G401 (cell line): ENCODE results near the gene CCSER1. TPM values are rescaled to one million over a fixed set of nuclear protein-coding genes. Genes with fewer than 3 reads are reported as not detected.
"Not testable (repeated sequence)": the region's sequence is repeated elsewhere in the genome, so short reads cannot be mapped to it uniquely, and the experiment has no call there.

ENCODE experiments used
- DNase-seq: peaks from one replicate; pipeline ENCODE4 v3.0.0-alpha.2; 2015; ENCODE audit warnings: low spot score
- in situ Hi-C: cut with HindIII; loops from 2 replicates; pipeline ENCODE4 v1.10.0; 2016; ENCODE audit warnings: low sequenced_read_pairs, mixed read lengths
- total RNA-seq: library from RNA; depleted of rRNA; stranded (reverse); fragments of >200 nt; shearing (Covaris generic); gene quantifications from 2 replicates; pipeline ENCODE4 v1.2.3, GENCODE V29; 2014

Gene CCSER1
- total RNA-seq, 1 experiment from 2014 or later: 16.9 TPM

DNA sequence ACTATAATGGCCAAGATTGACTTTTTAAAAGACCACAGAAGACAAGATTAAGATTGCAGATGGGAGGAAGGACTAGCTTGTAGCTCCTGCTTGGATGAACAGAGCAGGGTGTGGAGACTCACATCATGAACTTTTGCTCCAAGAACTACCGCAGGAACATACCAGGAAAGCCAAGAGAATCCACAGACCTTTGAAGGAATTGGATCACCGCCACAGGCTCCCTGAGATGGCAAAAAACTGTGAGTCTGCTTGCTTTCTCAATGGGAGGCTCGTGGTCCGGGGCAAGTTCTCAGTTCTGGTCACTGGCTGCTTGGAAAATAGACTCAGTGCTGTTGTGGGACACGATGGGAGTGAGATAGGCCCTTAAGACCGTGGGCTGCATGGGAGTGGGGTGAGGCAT, 276.6 kb downstream of the CCSER1 start:
- DNase-seq: no peak
- in situ Hi-C loops: no loop called here

DNA sequence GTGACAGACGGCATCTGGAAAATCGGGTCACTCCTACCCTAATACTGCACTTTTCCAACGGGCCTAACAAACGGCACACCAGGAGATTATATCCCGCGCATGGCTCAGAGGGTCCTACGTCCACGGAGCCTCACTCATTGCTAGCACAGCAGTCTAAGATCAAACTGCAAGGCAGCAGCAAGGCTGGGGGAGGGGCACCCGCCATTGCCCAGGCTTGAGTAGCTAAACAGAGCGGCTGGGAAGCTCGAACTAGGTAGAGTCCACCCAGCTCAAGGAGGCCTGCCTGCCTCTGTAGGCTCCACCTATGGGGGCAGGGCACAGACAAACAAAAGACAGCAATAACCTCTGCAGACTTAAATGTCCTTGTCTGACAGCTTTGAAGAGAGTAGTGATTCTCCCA, 280.7 kb downstream of the CCSER1 start:
- in situ Hi-C loops, DNase-seq: not testable (repeated sequence)

DNA sequence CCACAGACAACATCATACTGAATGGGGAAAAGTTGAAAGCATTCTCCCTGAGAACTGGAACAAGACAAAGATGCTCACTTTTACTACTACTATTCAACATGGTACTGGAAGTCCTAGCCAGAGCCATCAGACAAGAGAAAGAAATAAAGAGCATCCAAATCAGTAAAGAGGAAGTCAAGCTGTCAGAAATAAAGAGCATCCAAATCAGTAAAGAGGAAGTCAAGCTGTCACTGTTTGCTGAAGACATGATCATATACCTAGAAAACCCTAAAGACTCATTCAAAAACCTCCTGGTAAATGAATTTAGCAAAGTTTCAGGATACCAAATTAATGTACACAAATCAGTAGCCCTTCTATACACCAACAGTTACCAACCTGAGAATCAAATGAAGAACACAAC, 285.6 kb downstream of the CCSER1 start:
- DNase-seq, in situ Hi-C loops: not testable (repeated sequence)

DNA sequence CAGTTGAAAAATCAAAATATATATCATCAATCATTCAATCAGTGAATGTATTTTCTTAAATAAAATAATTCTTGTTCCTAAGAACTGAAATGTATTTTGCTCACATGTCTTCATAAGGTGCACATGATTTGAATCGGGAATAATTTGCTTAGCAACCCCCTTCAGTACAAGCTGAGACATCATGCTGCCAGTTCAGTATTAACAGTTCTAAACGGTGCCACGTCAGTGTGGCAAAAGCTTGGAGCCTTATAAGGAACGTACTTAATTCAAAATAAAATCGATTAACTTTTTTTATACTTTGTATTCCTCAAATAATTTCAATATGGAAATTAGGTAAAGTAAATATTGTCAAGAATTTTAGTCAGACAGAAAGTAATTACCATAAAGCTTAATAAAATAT, 287.9 kb downstream of the CCSER1 start:
- peak; percentile 57 for DNase-seq
- in situ Hi-C loops: no loop called here

DNA sequence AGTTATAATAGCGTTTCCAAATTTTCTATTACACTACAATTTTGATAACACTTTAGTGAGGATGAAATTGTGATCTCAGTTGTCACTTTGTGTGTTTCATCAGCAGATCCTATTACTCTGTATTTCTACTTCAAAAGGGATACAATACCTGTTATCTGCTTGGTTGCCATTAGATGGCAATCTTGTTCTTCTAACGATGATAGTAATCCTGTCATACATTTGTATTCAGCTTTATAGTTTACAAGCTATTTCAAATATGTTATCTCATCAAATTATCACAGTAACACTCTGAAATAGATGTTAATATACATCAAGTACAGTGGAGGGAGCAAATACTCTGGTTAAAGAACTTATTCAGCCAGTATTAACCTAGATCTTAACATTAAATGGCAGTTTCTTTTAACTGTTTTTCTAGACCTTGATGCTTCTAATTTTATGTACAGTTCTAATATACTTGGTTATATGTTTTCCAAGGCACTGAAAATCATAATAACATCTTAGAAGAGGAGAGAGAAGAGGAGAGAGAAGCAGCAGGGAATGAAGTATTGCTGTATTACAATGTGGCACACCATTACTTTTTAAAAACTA, 292.0 kb downstream of the CCSER1 start:
- peak; percentile 79 for DNase-seq
- in situ Hi-C loops: no loop called here

DNA sequence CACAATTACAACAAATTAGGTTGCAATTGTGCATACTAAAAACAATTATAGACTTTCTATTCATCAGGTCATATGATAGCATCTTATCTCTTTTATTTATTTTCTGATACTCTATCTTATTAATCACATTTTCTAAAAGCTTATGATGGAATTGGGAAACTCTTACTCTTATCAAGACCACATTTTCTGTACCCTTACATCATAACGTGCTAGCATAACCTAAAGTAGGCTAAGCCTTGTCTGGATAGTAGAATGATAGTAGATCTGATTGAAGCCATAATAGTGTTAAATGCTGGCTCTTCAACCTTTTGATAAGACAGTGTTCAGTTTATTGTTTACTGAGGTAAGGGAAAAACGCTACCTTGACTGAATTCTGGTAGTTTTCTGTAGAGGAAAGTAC, 294.0 kb downstream of the CCSER1 start:
- no peak for DNase-seq
- in situ Hi-C loops: no loop called here

DNA sequence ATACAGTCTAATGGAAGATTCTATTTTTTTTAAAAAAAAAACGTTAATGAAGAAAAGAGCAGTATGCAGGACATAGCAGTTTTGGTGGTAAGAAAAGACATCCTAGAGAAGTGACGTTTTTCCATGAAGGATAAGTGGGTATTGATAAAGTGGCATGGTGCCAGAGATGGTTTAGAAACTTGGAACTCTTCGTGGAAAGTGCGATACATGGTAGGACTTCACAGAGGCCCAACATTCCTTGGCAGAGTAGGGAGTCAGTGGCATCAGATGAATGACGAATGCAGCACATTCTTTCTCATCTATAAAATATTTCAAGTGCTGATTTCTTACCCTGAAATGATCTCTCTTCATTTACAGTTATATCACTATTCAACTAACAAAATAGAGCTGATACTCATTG, 298.7 kb downstream of the CCSER1 start:
- no peak for DNase-seq
- in situ Hi-C loops: no loop called here

DNA sequence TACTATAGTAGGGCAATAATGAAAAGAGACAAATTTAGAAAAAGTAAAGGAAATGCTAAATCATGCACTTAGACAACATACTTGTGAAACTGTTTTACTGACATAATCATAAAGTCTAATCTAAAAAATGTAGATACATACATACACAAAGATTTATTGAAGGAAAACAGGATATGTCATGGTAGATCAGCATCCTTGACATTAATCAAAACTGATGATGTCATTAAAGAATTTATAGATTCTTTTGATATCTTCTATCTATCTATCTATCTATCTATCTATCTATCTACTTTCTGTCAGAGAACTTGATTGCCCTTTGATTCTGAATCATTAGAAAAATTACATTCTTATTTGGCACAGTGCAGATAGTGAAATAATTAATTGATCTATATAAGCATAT, 311.3 kb downstream of the CCSER1 start:
- no peak for DNase-seq
- in situ Hi-C loops: no loop called here

DNA sequence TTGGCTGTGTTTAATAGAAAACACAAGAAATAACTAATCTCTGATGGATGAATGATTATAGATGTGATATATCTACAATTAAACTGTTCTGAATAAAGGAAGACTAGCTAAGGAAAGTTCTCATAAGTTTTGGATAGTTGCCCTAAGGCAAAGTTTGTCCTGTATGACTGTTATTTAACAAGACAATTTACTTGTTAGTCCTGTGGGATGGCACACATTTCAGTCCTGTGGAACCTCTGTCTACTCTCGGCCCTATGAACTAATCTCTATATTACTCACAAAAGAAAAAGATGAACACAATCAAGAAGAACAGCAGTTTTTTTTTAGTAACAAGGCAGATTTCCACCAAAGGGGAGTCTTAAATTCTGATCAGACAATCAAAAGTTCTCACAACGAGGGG, 314.6 kb downstream of the CCSER1 start:
- in situ Hi-C loops: no loop called here
- DNase-seq: no peak

DNA sequence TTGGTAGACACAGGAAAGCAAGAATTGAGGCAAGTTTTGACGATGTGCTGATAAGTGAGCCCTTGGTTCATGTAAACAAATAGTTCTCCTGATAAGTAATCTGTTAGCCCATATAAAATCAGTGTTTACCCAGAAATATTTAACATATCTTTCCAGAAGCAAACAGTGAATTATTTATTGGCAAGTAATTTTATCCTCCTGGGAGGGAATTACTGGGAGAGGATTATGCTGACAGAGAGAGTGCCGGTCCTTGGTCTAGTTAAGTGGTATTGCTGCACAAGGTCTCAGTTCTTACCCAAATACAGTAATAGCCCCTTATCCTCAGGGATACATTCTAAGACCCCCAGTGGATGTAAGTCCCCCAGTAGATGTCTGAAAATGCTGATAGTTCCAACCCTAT, 315.4 kb downstream of the CCSER1 start:
- no peak for DNase-seq
- in situ Hi-C loops: no loop called here

DNA sequence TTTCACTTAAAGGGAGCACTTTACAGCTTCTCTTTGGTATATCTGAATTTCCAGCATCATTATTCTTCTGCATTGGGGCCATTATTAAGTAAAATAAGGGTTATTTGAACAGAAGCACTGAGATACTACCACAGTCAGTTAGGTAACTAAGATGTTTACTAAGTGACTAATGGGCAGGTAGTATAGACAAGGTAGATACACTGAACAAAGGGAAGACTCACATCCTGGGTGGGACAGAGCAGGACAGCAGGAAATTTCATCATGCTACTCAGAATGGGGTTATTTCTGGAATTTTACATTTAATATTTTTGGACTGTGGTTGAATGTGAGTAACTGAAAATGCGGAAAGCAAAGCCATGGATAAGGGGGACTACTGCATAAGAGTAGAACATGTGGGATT, 316.0 kb downstream of the CCSER1 start:
- no peak for DNase-seq
- in situ Hi-C loops: no loop called here

DNA sequence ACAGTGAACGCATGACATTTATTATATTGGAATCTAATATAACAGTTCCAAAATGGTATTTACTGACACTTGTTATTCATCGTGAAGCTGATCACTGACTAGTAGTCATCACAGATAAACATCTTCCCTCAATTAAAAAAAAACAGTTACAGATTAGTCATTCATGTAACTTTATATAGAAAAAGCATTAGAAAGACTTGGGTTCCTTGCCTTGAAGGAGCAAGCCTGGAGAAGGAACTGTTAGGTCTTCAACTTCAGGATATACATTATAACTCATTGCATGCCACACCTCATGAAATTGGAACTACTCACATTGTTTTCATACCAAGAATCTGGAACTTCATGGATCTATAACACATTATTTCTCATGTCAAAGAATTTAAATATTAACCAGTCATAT, 317.7 kb downstream of the CCSER1 start:
- in situ Hi-C loops: no loop called here
- DNase-seq: no peak

DNA sequence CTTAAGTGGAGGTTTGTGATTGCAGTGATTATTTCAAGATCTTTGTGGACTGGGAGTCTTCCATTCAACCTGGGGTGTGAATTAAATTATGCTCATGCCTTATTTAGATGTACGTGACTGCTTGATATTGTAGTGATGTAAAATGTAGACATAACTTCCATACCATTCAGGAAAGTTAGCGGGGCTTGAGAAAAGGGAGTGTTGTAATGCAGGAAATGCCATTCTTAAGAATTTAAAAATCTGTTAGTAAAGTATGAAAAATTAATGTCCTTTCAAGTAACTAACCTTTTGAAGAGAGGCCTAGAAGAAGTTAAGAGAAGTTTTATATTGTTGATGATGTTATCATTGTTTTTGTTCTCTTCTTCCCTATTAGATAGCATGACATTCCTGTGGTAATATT, 318.2 kb downstream of the CCSER1 start:
- DNase-seq: no peak

DNA sequence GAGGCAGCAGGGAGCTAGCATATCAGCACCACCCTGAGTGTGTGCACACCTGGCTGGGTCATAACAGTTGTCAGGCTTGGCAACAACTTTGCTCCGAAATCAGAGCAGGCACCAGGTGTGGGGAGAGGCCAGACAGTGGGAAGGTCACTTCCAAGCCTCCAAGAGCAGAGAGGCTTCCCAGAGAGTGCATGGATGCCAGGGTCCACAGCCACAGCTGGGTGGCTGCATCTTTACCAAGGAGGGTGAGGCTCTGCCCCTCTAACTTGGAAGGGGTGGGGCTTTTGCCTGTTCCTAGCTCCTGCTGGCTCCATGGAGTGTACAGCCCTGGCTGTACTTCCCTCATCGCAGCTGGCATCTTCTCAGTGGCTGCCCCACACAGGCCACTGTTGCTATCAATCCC, 322.4 kb downstream of the CCSER1 start:
- in situ Hi-C loops: no loop called here
- DNase-seq: no peak

More for the DNA sequence above, 318.2 kb downstream of the CCSER1 start:
- in situ Hi-C loops: no loop called here

DNA sequence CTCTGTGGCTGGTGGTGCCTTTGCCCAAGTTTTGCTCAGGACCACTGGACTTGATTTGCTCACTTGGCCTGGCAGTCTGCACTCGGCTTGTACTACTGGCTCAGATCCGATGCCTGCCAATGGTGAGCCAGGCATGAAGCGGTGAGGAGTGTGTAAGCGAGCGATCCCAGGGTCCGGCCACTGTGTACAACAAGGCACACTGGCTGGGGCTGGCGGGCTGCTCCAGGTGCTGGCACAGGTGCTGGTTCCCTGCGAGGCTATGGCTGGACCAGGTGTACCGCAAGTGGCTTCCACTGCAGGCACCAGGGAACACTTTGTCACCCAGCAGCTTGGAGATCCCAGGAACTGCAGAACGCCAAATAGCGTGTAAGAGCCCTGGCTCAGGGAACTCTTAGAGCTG, 329.7 kb downstream of the CCSER1 start:
- in situ Hi-C loops: no loop called here
- no peak for DNase-seq

DNA sequence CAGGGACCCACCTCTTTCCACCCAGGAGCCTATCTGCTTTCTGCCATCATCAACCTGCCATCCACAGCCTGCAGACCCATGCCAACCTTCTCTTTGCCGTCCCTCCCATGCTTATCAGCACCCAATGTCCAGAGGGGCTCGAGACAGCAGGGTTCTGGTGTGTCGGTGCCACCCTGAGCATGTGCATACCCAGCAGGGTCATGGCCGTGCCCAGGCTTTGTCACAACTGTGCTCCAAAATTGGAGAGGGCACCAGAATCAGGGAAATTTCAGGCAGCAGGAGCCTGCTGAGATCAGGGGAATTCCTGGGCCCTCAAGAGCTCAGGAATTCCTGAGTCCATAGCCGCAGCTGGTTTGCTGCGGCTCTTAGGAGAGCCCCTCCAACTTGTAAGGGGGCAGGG, 330.6 kb downstream of the CCSER1 start:
- in situ Hi-C loops: no loop called here
- DNase-seq: no peak

DNA sequence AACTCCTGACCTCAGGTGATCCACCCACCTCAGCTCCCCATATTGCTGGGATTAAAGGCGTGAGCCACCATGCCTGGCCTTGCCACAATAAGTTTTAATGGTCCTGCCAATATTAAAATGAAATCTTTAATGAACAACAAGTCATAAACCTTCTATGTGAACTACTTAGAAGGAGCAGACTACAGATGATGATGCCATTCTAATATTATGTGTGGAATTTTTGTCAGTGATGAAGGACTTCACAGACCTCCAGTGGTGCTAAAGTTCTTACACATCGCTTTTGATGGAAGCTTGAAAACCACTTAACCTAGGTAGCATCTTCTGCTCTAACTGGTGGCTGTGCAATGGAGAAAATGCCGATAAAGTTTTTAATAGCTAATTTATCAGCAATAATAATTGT, 331.4 kb downstream of the CCSER1 start:
- no peak for DNase-seq
- in situ Hi-C loops: no loop called here

DNA sequence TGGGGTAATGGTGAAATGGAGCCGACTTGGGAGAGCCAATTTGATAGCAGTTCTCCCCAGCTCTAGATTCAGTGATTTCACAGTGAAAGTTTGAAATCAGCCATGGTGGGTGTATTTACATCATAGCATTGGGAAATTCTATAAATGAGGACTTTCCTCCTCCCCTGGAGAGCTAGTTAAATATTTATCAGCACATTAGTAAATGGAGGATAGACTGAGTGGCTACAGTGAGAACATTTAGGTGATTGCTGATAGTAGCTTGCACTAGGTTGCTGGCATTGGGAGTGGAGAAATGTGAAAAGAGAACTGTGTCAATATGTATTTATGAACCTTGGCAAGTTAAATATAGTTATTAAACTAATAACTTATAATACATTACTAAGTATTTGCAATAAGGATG, 347.3 kb downstream of the CCSER1 start:
- in situ Hi-C loops: no loop called here
- no peak for DNase-seq

DNA sequence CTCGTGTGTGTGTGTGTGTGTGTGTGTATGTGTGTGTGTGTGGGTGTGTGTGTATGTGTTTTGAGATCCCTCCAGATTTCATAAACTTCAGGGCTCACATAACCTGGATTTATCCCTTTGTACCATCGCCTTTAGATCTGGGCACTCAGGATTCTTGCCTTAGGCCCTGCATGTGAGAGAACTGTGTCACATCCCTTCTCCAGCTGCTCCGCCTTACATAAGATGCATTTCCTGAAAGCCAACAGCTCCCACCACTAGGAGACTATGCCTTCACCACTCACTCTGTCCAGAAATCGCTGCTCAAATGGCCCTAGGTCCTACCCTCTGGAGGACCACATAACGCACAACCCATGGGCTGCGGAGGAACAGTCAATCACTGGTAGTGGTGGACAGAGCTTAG, 348.8 kb downstream of the CCSER1 start:
- in situ Hi-C loops: no loop called here
- no peak for DNase-seq

DNA sequence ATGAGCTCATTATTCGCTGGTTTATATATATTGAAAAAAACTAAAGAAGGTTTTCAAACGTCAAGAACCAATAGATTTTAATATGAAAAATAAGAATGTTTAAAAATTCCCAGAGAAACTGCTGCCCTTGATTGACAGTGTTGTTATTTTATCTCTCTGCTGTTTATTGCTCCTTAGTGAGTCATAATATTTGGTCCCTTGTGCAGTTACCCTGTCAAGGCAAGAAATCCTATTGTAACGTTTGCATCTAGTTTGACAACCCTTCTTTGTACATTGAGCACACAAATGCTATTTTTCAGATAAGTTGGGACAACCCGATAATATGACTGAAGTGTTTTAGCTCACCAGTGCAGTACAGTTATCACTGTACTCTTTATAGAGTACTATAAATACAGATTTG, 349.4 kb downstream of the CCSER1 start:
- DNase-seq: no peak
- in situ Hi-C loops: no loop called here

DNA sequence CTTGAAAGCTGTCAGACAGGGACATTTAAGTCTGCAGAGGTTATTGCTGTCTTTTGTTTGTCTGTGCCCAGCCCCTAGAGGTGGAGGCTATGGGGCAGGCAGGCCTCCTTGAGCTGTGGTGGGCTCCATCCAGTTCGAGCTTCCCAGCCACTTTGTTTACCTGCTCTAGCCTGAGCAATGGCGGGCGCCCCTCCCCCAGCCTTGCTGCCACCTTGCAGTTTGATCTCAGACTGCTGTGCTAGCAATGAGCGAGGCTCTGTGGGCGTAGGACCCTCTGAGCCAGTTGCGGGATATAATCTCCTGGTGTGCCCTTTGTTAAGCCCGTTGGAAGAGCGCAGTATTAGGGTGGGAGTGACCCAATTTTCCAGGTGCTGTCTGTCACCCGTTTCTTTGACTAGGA, 357.7 kb downstream of the CCSER1 start:
- in situ Hi-C loops, DNase-seq: not testable (repeated sequence)

DNA sequence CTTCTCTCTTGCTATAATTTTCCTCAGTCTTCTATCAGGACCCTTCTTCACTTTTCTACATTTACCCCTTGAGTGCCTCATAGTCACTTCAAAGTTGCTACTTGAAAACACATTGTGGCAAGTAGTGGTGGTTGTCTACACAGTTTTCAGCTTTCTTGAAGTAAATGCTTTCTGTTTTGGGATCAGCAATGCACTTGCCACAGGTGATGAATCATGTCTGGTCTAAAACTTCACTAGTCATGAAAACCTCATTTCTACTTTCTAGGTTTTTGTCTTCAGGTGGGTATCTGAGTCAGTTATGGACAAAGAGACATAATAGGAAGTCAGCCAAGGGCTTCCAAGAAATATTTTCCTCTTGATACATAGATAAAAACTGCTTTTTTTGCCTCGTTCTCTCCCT, 359.2 kb downstream of the CCSER1 start:
- no peak for DNase-seq
- in situ Hi-C loops: no loop called here
